Measurements from ENCODE around the gene EYA4.

EYA4 gene

DNA sequence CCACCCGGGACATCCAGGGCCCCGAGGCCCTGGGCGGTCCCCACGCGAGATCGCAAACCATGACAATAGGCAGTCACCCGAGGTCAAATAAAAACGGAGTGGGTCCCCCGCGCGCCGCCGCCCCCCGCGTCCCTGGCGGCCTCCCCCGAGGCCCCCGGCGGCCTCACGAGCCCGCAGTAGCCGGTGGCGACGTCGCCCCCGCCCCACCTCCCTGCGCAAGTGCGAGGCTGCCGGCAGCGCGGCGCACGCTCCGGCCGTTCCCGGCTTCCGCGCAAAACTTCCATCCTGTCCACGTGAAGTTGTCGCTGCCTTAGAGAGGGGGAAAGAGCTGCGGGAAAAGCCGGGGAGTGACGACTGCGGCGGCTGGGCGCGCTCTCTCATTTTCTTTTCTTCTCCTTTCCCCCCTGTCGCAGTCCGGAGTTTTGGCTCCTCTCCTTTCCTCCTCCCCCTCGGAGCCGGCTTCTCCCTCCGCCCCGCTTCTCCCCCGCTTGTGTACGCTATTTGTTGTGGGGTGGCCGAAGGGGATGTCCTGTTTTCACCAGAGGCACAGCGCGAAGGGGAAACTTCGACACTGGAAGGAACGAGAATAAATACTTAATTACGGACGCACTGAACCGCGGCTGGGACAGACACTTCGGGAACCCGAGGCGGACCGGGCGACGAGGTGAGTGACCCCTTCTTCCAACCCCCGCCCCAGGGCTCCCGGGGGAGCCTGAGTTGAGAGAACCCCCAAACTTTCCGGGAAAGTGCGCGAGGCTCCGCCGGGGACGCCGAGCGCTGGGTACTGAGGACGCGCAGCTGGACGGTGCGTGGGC lies at the start of gene EYA4 (continued):
- TF ChIP-seq, protein P1, sequence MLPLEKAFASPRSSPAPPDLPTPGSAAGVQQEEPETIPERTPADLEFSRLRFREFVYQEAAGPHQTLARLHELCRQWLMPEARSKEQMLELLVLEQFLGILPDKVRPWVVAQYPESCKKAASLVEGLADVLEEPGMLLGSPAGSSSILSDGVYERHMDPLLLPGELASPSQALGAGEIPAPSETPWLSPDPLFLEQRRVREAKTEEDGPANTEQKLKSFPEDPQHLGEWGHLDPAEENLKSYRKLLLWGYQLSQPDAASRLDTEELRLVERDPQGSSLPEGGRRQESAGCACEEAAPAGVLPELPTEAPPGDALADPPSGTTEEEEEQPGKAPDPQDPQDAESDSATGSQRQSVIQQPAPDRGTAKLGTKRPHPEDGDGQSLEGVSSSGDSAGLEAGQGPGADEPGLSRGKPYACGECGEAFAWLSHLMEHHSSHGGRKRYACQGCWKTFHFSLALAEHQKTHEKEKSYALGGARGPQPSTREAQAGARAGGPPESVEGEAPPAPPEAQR (tag by site-specific recombination; IDR thresholded peaks at IDR 0.05) = no peak
- TF ChIP-seq ZNF223 (tag by site-specific recombination; IDR thresholded peaks at IDR 0.05) (no peak), ZNF561 (tag by site-specific recombination; IDR thresholded peaks at IDR 0.05; ENCODE audit: borderline replicate concordance) (peak; percentile 13), ZNF707 (tag by site-specific recombination; IDR thresholded peaks at IDR 0.05) (no peak), ZFHX2 (tag by site-specific recombination; conservative IDR thresholded peaks at IDR 0.05) (no peak; the same call in 1 of the 2 replicates), ZBTB48 (tag by site-specific recombination; IDR thresholded peaks at IDR 0.05) (no peak), ZNF514 (tag by site-specific recombination; IDR thresholded peaks at IDR 0.05) (no peak), ZNF530 (tag by site-specific recombination; IDR thresholded peaks at IDR 0.05; ENCODE audit: low read depth) (no peak), ZNF555 (tag by site-specific recombination; conservative IDR thresholded peaks at IDR 0.05) (no peak), ZSCAN30 (tag by site-specific recombination; IDR thresholded peaks at IDR 0.05) (0 out of 2 replicates have a peak, but pooled peaks have one; percentile 61), GLI2 (tag by site-specific recombination; IDR thresholded peaks at IDR 0.05; ENCODE audit: borderline replicate concordance, low read depth) (no peak), ZSCAN23 (tag by site-specific recombination; IDR thresholded peaks at IDR 0.05) (no peak), ZNF76 (tag by site-specific recombination; IDR thresholded peaks at IDR 0.05; ENCODE audit: borderline replicate concordance, low read depth) (no peak; the same call in 1 of the 2 replicates), WT1 (tag by site-specific recombination; IDR thresholded peaks at IDR 0.05) (peak; percentile 14; the same call in 1 of the 2 replicates), ZNF19 (tag by site-specific recombination; IDR thresholded peaks at IDR 0.05; ENCODE audit: low read depth) (no peak), ZNF664 (tag by site-specific recombination; IDR thresholded peaks at IDR 0.05) (no peak), ZNF214 (tag by site-specific recombination; IDR thresholded peaks at IDR 0.05; ENCODE audit: borderline replicate concordance) (no peak), ZNF133 (tag by site-specific recombination; IDR thresholded peaks at IDR 0.05) (no peak), ZXDB (tag by site-specific recombination; IDR thresholded peaks at IDR 0.05) (peak; percentile 37), ZNF423 (tag by site-specific recombination; IDR thresholded peaks at IDR 0.05) (no peak), ZNF292 (tag by site-specific recombination; IDR thresholded peaks at IDR 0.05; ENCODE audit: borderline replicate concordance, low read depth) (no peak), GLI4 (tag by site-specific recombination; IDR thresholded peaks at IDR 0.05) (no peak)
- TF ChIP-seq, protein P2, sequence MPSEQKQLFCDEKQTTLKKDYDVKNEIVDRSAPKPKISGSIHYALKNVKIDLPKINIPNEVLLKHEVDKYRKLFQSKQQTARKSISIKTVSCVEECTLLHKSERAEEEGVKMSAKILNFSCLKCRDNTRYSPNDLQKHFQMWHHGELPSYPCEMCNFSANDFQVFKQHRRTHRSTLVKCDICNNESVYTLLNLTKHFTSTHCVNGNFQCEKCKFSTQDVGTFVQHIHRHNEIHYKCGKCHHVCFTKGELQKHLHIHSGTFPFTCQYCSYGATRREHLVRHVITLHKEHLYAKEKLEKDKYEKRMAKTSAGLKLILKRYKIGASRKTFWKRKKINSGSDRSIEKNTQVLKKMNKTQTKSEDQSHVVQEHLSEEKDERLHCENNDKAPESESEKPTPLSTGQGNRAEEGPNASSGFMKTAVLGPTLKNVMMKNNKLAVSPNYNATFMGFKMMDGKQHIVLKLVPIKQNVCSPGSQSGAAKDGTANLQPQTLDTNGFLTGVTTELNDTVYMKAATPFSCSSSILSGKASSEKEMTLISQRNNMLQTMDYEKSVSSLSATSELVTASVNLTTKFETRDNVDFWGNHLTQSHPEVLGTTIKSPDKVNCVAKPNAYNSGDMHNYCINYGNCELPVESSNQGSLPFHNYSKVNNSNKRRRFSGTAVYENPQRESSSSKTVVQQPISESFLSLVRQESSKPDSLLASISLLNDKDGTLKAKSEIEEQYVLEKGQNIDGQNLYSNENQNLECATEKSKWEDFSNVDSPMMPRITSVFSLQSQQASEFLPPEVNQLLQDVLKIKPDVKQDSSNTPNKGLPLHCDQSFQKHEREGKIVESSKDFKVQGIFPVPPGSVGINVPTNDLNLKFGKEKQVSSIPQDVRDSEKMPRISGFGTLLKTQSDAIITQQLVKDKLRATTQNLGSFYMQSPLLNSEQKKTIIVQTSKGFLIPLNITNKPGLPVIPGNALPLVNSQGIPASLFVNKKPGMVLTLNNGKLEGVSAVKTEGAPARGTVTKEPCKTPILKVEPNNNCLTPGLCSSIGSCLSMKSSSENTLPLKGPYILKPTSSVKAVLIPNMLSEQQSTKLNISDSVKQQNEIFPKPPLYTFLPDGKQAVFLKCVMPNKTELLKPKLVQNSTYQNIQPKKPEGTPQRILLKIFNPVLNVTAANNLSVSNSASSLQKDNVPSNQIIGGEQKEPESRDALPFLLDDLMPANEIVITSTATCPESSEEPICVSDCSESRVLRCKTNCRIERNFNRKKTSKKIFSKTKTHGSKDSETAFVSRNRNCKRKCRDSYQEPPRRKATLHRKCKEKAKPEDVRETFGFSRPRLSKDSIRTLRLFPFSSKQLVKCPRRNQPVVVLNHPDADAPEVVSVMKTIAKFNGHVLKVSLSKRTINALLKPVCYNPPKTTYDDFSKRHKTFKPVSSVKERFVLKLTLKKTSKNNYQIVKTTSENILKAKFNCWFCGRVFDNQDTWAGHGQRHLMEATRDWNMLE (tag by site-specific recombination; conservative IDR thresholded peaks at IDR 0.05; ENCODE audit: low read depth) = no peak
- TF ChIP-seq, protein P3, sequence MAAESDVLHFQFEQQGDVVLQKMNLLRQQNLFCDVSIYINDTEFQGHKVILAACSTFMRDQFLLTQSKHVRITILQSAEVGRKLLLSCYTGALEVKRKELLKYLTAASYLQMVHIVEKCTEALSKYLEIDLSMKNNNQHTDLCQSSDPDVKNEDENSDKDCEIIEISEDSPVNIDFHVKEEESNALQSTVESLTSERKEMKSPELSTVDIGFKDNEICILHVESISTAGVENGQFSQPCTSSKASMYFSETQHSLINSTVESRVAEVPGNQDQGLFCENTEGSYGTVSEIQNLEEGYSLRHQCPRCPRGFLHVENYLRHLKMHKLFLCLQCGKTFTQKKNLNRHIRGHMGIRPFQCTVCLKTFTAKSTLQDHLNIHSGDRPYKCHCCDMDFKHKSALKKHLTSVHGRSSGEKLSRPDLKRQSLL (tag by site-specific recombination; IDR thresholded peaks at IDR 0.05) = 0 out of 2 replicates have a peak, but pooled peaks have one; percentile 16
- TF ChIP-seq, protein P4, sequence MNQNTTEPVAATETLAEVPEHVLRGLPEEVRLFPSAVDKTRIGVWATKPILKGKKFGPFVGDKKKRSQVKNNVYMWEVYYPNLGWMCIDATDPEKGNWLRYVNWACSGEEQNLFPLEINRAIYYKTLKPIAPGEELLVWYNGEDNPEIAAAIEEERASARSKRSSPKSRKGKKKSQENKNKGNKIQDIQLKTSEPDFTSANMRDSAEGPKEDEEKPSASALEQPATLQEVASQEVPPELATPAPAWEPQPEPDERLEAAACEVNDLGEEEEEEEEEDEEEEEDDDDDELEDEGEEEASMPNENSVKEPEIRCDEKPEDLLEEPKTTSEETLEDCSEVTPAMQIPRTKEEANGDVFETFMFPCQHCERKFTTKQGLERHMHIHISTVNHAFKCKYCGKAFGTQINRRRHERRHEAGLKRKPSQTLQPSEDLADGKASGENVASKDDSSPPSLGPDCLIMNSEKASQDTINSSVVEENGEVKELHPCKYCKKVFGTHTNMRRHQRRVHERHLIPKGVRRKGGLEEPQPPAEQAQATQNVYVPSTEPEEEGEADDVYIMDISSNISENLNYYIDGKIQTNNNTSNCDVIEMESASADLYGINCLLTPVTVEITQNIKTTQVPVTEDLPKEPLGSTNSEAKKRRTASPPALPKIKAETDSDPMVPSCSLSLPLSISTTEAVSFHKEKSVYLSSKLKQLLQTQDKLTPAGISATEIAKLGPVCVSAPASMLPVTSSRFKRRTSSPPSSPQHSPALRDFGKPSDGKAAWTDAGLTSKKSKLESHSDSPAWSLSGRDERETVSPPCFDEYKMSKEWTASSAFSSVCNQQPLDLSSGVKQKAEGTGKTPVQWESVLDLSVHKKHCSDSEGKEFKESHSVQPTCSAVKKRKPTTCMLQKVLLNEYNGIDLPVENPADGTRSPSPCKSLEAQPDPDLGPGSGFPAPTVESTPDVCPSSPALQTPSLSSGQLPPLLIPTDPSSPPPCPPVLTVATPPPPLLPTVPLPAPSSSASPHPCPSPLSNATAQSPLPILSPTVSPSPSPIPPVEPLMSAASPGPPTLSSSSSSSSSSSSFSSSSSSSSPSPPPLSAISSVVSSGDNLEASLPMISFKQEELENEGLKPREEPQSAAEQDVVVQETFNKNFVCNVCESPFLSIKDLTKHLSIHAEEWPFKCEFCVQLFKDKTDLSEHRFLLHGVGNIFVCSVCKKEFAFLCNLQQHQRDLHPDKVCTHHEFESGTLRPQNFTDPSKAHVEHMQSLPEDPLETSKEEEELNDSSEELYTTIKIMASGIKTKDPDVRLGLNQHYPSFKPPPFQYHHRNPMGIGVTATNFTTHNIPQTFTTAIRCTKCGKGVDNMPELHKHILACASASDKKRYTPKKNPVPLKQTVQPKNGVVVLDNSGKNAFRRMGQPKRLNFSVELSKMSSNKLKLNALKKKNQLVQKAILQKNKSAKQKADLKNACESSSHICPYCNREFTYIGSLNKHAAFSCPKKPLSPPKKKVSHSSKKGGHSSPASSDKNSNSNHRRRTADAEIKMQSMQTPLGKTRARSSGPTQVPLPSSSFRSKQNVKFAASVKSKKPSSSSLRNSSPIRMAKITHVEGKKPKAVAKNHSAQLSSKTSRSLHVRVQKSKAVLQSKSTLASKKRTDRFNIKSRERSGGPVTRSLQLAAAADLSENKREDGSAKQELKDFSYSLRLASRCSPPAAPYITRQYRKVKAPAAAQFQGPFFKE (tag by site-specific recombination; IDR thresholded peaks at IDR 0.05; ENCODE audit: borderline replicate concordance) = no peak
